Measurements from ENCODE around the gene CD2AP.

DNA sequence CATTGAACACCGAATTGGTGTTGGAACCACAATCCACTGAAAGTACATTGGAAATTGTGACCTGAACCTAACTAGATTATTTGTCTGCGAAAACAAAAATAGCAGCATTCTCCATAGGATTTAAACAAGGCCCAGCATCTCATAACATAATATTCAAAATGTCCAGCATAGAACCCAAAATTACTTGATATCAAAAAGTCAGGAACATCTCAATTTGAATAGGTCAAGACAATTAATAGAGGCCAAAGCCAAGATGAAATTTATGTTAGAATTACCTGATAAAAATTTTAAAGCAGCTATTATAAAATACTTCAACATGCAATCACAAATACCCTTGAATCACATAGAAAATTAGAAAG is 42.4 kb upstream of the CD2AP start:
- TF ChIP-seq, protein P1, sequence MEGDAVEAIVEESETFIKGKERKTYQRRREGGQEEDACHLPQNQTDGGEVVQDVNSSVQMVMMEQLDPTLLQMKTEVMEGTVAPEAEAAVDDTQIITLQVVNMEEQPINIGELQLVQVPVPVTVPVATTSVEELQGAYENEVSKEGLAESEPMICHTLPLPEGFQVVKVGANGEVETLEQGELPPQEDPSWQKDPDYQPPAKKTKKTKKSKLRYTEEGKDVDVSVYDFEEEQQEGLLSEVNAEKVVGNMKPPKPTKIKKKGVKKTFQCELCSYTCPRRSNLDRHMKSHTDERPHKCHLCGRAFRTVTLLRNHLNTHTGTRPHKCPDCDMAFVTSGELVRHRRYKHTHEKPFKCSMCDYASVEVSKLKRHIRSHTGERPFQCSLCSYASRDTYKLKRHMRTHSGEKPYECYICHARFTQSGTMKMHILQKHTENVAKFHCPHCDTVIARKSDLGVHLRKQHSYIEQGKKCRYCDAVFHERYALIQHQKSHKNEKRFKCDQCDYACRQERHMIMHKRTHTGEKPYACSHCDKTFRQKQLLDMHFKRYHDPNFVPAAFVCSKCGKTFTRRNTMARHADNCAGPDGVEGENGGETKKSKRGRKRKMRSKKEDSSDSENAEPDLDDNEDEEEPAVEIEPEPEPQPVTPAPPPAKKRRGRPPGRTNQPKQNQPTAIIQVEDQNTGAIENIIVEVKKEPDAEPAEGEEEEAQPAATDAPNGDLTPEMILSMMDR (IDR thresholded peaks at IDR 0.05 in 2 of 3, conservative IDR thresholded peaks at IDR 0.05 in 1 of 3; ENCODE audit: borderline replicate concordance in 1 of 3, insufficient read depth in 1 of 3, low read depth in 2 of 3, low read length in 2 of 3), result no peak
- TF ChIP-seq TCF7L2 (IDR thresholded peaks at IDR 0.05; ENCODE audit: borderline replicate concordance, extremely low read depth, insufficient read depth, insufficient read length) (no peak), EZH2 (IDR thresholded peaks at IDR 0.05) (no peak), POLR2AphosphoS5 (IDR thresholded peaks at IDR 0.05; ENCODE audit: low read depth, low read length) (no peak), YY1 (IDR thresholded peaks at IDR 0.05; ENCODE audit: extremely low read depth, insufficient replicate concordance, low read depth, low read length) (no peak), POLR2A (IDR thresholded peaks at IDR 0.05; ENCODE audit: borderline replicate concordance, extremely low read depth, insufficient read depth, insufficient read length) (no peak), SRF (IDR thresholded peaks at IDR 0.05; ENCODE audit: low read depth) (no peak), EZH2phosphoT487 (IDR thresholded peaks at IDR 0.05; ENCODE audit: borderline replicate concordance) (no peak), ZFX (IDR thresholded peaks at IDR 0.05) (no peak), FOSL1 (IDR thresholded peaks at IDR 0.05; ENCODE audit: low read depth) (no peak), CBX3 (IDR thresholded peaks at IDR 0.05; ENCODE audit: low read depth) (no peak), EGR1 (IDR thresholded peaks at IDR 0.05; ENCODE audit: low read depth) (no peak)
- TF ChIP-seq, protein P2, sequence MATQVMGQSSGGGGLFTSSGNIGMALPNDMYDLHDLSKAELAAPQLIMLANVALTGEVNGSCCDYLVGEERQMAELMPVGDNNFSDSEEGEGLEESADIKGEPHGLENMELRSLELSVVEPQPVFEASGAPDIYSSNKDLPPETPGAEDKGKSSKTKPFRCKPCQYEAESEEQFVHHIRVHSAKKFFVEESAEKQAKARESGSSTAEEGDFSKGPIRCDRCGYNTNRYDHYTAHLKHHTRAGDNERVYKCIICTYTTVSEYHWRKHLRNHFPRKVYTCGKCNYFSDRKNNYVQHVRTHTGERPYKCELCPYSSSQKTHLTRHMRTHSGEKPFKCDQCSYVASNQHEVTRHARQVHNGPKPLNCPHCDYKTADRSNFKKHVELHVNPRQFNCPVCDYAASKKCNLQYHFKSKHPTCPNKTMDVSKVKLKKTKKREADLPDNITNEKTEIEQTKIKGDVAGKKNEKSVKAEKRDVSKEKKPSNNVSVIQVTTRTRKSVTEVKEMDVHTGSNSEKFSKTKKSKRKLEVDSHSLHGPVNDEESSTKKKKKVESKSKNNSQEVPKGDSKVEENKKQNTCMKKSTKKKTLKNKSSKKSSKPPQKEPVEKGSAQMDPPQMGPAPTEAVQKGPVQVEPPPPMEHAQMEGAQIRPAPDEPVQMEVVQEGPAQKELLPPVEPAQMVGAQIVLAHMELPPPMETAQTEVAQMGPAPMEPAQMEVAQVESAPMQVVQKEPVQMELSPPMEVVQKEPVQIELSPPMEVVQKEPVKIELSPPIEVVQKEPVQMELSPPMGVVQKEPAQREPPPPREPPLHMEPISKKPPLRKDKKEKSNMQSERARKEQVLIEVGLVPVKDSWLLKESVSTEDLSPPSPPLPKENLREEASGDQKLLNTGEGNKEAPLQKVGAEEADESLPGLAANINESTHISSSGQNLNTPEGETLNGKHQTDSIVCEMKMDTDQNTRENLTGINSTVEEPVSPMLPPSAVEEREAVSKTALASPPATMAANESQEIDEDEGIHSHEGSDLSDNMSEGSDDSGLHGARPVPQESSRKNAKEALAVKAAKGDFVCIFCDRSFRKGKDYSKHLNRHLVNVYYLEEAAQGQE (IDR thresholded peaks at IDR 0.05; ENCODE audit: low read depth), result no peak
